GM21390 (cell line): ENCODE measurements around the gene ZBTB20.

Experiments
- ATAC-seq: cut with Tn5 transposase; IDR thresholded peaks from one replicate; pipeline ENCODE4 v1.9.1; 2021; ENCODE audit not compliant: unreplicated experiment

The ZBTB20 gene

GRCh38 chr3:114790752-114791151 is 356.3 kb downstream of the ZBTB20 start:
- ATAC-seq: no peak

- no peak for ATAC-seq
These were observed 357.3 kb downstream of the ZBTB20 start for GRCh38 chr3:114789803-114790202.

DNA sequence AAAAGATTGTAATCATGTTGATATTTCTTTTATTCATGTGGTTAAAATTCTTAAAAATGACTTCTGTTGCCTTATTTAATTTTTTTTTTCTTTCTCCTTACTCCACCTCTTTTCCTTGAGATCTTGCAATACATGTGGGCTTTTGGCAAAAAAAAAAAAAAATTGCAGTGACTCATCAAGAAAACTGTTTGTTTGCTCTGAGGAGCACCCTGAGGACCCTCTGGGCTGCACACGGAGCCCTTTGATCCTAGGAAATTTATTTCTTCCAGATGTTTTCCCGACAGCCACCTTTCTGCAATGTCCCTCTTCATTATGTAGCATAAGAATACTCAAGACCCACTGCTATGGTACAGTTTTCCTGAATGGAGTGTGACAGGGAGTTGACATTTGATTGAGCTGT is 371.7 kb downstream of the ZBTB20 start:
- no peak for ATAC-seq

GRCh38 chr3:114770874-114771273 is 376.2 kb downstream of the ZBTB20 start:
- no peak for ATAC-seq

- no peak for ATAC-seq
These were observed 383.0 kb downstream of the ZBTB20 start for GRCh38 chr3:114764056-114764492.

DNA sequence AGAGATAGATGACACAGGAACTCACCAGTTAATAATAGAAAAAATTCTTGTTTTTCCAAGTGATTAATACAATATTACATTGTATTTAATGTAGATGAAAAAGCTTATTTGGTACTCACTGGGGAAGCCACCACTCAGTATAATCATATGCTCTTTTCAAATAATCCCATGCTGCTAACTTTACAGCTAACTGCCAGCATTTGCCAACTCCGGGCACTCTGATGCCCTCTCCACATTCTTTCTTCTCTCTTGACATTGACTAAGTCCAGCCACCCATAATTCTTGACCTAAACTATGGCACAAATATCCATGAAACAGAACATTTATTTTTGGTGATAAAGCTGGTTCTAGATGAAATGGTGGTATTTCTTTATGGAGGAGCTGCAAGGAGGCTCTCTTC is 384.9 kb downstream of the ZBTB20 start:
- no peak for ATAC-seq

DNA sequence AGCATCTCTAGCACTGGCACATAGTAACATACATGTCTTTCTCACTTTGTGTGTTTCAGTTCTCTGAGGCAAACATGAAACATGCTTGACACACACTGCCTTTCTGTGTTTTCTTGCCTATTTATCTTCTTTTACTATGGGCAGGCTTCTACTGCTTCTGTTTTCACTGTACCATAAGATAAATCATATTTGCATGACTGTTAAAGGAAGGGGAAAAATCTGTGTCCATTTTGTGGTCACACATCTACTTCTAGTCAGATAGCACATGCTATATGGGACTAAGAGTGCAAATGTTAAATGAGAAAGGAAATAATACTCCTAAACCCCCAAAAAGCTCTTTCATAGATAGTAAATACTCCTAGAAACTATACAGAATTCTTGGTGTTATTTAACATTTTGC is 386.4 kb downstream of the ZBTB20 start:
- ATAC-seq: no peak

GRCh38 chr3:114758831-114759699 is 388.0 kb downstream of the ZBTB20 start:
- ATAC-seq: no peak

DNA sequence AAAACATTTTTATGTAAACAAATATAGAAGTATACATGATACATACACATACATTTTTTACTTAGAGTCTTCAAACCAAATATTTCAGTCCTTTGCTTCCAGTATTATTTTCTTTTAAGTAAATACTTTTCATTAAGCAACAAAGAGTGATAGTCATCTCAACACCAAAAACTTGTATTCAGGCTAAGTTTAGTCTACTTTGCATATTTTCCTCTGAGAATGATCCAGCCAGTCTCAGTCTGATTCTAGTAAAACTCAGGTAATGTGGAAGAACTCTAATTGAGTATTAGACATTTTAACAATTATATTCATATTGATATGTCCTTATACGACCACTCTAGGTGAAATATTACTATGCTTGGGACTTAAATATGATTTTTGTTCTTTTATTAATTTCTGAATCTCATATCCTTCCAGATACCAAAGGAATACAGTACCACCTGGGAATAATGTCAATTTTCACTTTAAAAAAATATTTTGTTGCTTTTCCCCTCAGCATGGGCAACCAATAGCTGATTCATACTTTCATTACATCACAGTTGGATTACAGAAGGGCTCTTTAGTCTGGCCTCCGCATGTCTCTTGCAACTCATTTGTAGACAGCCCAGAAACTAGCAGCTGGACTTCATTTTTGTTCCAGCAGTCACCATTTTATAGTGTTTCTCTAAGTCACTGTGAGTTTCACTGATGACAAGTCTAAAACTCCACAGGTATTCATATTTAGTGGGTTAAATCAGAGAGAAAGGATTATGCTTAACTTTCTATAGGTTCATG is 390.4 kb downstream of the ZBTB20 start:
- peak; percentile 81 for ATAC-seq

DNA sequence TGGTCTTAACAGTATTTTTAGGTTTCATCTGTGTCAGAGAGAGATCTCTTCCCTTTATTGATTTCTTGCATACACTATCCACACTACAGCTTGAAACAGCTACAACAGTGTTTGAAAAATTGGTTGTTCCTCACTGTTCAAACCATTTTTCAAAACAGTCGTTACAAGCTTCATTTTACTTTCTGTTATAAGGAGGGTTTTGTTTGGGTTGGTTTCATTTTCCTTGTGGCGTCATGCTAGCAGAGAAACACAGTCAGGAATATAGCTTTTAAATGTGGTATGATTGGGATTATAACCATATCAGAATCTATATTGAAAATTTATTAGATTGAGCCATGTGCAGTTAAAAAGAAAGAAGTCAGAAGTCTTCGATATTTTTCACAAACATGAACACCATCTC is 400.6 kb downstream of the ZBTB20 start:
- ATAC-seq: no peak

GRCh38 chr3:114745322-114746240 is 401.5 kb downstream of the ZBTB20 start:
- ATAC-seq: no peak

DNA sequence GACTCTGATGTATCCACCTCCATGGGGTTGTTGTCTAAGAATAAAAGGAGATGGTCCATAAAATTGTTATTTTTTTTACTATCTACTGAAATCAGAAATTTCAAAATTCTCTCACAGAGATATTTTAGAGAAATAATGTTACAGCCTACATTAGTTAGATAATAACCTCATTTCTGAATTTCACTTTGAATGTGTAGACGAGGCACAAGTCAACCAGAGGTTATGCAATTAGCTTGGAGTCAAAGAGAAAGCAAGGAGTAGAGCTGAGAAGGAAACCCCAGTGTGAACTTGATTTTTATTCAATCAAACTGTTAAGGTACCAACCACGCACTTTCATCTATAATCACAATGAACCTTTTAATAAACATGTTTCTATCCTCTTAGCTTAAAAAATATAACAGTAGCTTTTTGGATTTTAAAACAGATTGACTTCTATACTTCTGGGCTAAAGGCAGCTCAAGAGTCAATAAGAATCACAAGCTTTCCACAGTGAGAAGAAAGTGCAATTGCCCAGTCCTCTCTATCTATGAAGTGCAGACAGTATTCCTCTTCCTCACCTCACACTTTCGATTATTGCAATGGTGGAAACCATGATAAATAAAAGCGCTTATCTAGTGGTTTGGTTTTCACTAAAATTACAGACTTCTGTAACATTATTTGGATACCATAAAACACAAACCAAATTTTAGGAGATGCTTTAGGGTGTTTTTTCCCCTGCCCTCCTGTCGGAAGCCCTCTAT is 403.2 kb downstream of the ZBTB20 start:
- no peak for ATAC-seq

- no peak for ATAC-seq
These were observed 406.0 kb downstream of the ZBTB20 start for GRCh38 chr3:114741066-114741465.

- ATAC-seq: no peak
These were observed 407.5 kb downstream of the ZBTB20 start for GRCh38 chr3:114739627-114740026.

- no peak for ATAC-seq
These were observed 414.7 kb downstream of the ZBTB20 start for GRCh38 chr3:114732353-114732752.

DNA sequence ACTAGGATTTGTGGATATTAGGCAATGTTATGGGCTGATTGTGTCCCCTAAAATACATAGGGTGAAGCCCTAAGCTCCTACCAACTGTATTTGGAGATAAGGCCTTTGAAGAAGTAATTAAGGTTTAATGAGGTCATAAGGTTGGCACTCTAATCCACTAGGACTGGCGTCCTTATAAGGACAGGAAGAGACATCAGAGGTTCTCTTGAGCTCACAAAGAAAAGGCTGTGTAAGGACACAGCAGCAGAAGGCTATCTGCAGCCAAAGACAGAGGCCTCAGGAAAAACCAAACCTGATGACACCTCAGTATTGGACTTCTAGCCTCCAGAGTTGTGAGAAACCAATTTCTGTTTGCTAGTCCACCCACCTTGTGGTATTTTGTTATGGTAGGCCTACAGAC is 416.7 kb downstream of the ZBTB20 start:
- ATAC-seq: no peak

DNA sequence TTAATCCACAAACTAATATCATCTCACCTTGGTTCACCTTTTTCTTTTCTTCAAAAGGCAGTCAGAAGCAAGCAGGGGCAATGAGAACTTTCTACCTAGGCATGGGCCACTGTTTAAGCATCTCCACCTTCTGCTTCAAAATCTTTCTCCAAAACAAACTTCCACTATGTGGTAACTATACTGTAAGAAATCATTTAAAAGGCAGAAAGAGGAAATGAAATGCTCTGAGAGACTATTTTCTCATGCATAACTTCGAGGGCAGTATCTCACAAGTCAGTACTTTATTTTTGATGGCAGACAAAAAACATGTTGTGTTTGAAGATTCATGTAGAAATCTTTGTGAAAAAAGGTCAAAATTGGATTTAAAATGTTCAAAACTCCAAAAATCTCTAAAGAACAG is 419.7 kb downstream of the ZBTB20 start:
- peak; percentile 80 for ATAC-seq

- ATAC-seq: no peak
These were observed 421.1 kb downstream of the ZBTB20 start for GRCh38 chr3:114725966-114726365.

DNA sequence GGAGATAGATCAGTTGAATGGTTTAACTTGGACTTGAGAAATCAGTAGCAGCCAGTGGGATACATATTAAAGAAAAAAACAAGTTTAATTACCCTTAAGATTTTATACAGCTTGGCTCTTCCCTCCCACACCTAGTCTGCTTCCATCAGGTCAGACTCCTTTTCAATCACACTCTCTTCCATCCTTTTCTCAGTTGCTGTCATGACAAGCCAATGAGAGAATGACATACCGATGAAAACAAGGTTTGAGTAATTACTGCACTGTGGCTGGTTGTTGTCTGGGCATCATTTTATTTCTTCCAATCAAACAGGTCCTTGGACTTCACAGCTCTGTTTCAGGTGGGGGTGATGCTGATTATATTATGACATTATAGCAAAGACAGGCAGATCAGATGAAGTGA is 424.6 kb downstream of the ZBTB20 start:
- ATAC-seq: no peak

DNA sequence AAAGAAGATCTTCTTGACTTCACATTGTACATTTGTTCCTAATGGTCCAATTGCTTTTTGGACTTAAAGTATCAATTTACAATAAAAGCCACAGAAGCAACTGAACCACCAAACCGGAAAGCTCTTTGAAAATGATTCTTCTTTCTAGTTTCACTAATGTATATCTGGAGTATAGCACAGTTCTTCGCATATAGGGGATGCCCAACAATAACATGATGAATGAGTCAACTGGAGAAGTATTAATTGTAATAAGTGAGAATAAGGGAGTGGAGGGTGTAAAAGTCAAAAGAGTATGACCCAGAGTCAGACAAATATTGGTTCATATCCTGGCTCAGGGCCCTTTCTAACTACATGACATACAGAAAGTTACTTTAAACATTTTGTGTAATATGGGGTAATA is 425.2 kb downstream of the ZBTB20 start:
- ATAC-seq: no peak
